ENCODE results near the gene TMEM132C. TPM values are rescaled to one million over a fixed set of nuclear protein-coding genes. Genes with fewer than 3 reads are reported as not detected.

TMEM132C gene
- total and polyA plus RNA-seq, 2 donors (not counting 1 experiment from before 2014, with no cell fraction given): not detected

GRCh38 chr12:128325646-128326045 is 58.7 kb downstream of the TMEM132C start:
- POLR2A ChIA-PET: no interaction called here
- H3K27ac Mint-ChIP-seq: no peak overlapping the region
- Histone ChIP-seq H3K79me2 (ENCODE audit: control insufficient read depth, insufficient read depth, low read length) (no peaks in the 10 kb centered on the region), H2AFZ (ENCODE audit: insufficient read depth, low read depth, low read length, poor library complexity, severe bottlenecking) (no peak overlapping the region), H3K9me3 (ENCODE audit: control extremely low read depth in 1 of 3, control insufficient read depth in 2 of 3, insufficient read depth in 1 of 3, low read length in 2 of 3) (peaks cover 0 to 12% (median 0%) of the 10 kb centered on the region in 3 donors), H3K27ac (ENCODE audit: low read length in 2 of 2) (no peak overlapping the region), H3K27me3 (replicated peaks in 1 of 4; ENCODE audit: control extremely low read depth in 1 of 4, control insufficient read depth in 3 of 4, insufficient read depth in 4 of 4, low read length in 3 of 4) (no peaks in the 10 kb centered on the region), H3K4me1 (ENCODE audit: control insufficient read depth in 2 of 2, insufficient read depth in 2 of 2, low read length in 2 of 2) (no peaks in the 10 kb centered on the region), H4K20me1 (ENCODE audit: control insufficient read depth, insufficient read depth, low read length, poor library complexity, severe bottlenecking) (no peaks in the 10 kb centered on the region), H3K9ac (ENCODE audit: low read length) (no peak overlapping the region), H3K36me3 (replicated peaks in 1 of 2; ENCODE audit: control extremely low read depth in 1 of 2, control insufficient read depth in 1 of 2, extremely low read depth in 1 of 2, insufficient read depth in 2 of 2, low read length in 1 of 2) (no peaks in the 10 kb centered on the region), H3K4me3 (ENCODE audit: control extremely low read depth in 1 of 5, extremely low read depth in 1 of 5, insufficient read depth in 1 of 5, low read depth in 2 of 5, low read length in 4 of 5) (no peak overlapping the region), H3K4me2 (replicated peaks; ENCODE audit: low read depth, low read length, poor library complexity, severe bottlenecking) (no peak overlapping the region)
- CTCF ChIA-PET: no interaction called here
- intact Hi-C loops (cut with micrococcal nuclease): no loop called here
- 90% methylated on average over 12 of the region's 12 CpGs for WGBS (ENCODE audit: insufficient coverage)
- no peak for DNase-seq
- TF ChIP-seq, protein P1, sequence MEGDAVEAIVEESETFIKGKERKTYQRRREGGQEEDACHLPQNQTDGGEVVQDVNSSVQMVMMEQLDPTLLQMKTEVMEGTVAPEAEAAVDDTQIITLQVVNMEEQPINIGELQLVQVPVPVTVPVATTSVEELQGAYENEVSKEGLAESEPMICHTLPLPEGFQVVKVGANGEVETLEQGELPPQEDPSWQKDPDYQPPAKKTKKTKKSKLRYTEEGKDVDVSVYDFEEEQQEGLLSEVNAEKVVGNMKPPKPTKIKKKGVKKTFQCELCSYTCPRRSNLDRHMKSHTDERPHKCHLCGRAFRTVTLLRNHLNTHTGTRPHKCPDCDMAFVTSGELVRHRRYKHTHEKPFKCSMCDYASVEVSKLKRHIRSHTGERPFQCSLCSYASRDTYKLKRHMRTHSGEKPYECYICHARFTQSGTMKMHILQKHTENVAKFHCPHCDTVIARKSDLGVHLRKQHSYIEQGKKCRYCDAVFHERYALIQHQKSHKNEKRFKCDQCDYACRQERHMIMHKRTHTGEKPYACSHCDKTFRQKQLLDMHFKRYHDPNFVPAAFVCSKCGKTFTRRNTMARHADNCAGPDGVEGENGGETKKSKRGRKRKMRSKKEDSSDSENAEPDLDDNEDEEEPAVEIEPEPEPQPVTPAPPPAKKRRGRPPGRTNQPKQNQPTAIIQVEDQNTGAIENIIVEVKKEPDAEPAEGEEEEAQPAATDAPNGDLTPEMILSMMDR (IDR thresholded peaks at IDR 0.05): no peak
- TF ChIP-seq EZH2 (IDR thresholded peaks at IDR 0.05; ENCODE audit: borderline replicate concordance, insufficient read depth, low read depth, low read length, poor library complexity, severe bottlenecking): no peak
- no peak overlapping the region for H3K4me3 Mint-ChIP-seq
- H3K27me3 Mint-ChIP-seq: no peaks in the 10 kb centered on the region
- ATAC-seq (ENCODE audit: low read depth): no peak
- no peaks in the 10 kb centered on the region for H3K4me1 Mint-ChIP-seq
- peaks cover 4% of the 10 kb centered on the region for H3K9me3 Mint-ChIP-seq (ENCODE audit: insufficient read depth)

DNA sequence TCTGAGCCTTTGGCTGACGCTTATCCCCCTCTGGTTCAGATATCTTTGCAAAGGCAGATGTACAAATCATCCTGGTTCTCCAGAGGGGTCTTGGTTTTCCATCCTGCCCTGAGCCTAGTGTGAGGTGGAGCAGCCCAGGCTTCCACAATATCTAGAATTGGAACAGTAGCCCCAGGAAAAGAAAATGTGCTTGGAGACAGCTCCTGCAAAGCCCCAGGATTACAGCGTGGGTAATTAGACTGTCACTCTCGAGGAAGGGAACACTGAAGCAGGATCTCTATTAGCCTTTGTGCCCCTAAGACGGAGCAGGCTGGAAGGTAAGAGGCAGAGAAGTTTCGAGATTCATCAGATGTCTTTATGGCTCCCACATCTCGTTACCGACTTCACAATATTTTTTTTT is 59.4 kb downstream of the TMEM132C start:
- Histone ChIP-seq H3K36me3 (replicated peaks in 1 of 2; ENCODE audit: control extremely low read depth in 1 of 2, control insufficient read depth in 1 of 2, extremely low read depth in 1 of 2, insufficient read depth in 2 of 2, low read length in 1 of 2) (no peaks in the 10 kb centered on the region), H3K4me3 (ENCODE audit: control extremely low read depth in 1 of 5, extremely low read depth in 1 of 5, insufficient read depth in 1 of 5, low read depth in 2 of 5, low read length in 4 of 5) (no peak overlapping the region), H3K4me2 (replicated peaks; ENCODE audit: low read depth, low read length, poor library complexity, severe bottlenecking) (no peak overlapping the region), H3K4me1 (ENCODE audit: control insufficient read depth in 2 of 2, insufficient read depth in 2 of 2, low read length in 2 of 2) (no peaks in the 10 kb centered on the region), H3K9me3 (ENCODE audit: control extremely low read depth in 1 of 3, control insufficient read depth in 2 of 3, insufficient read depth in 1 of 3, low read length in 2 of 3) (peaks cover 0 to 12% (median 0%) of the 10 kb centered on the region in 3 donors), H3K9ac (ENCODE audit: low read length) (no peak overlapping the region), H3K27ac (ENCODE audit: low read length in 2 of 2) (no peak overlapping the region), H3K27me3 (replicated peaks in 1 of 4; ENCODE audit: control extremely low read depth in 1 of 4, control insufficient read depth in 3 of 4, insufficient read depth in 4 of 4, low read length in 3 of 4) (no peaks in the 10 kb centered on the region), H3K79me2 (ENCODE audit: control insufficient read depth, insufficient read depth, low read length) (no peaks in the 10 kb centered on the region), H4K20me1 (ENCODE audit: control insufficient read depth, insufficient read depth, low read length, poor library complexity, severe bottlenecking) (no peaks in the 10 kb centered on the region), H2AFZ (ENCODE audit: insufficient read depth, low read depth, low read length, poor library complexity, severe bottlenecking) (no peak overlapping the region)
- CTCF ChIA-PET: no interaction called here
- WGBS (ENCODE audit: insufficient coverage): 42% methylated on average over 2 of the region's 7 CpGs
- no peak for TF ChIP-seq EZH2 (IDR thresholded peaks at IDR 0.05; ENCODE audit: borderline replicate concordance, insufficient read depth, low read depth, low read length, poor library complexity, severe bottlenecking)
- TF ChIP-seq, protein P1 (IDR thresholded peaks at IDR 0.05): no peak
- ATAC-seq (ENCODE audit: low read depth) (no peak), DNase-seq (no peak)
- Mint-ChIP-seq H3K4me1 (no peaks in the 10 kb centered on the region), H3K27me3 (no peaks in the 10 kb centered on the region), H3K27ac (no peak overlapping the region), H3K9me3 (ENCODE audit: insufficient read depth) (peaks cover 6% of the 10 kb centered on the region), H3K4me3 (no peak overlapping the region)
- intact Hi-C loops (cut with micrococcal nuclease): no loop called here
- POLR2A ChIA-PET: no interaction called here

Measured in B cell (primary cell).